GM18858 (cell line): ENCODE data around the gene TMTC1.
A peak's percentile ranks its signal among the peaks of the same experiment; 100 is the strongest.
"Not testable (repeated sequence)": the region's sequence is repeated elsewhere in the genome, so short reads cannot be mapped to it uniquely, and the experiment has no call there.

ENCODE experiments used
- ATAC-seq: cut with Tn5 transposase; IDR thresholded peaks from one replicate; pipeline ENCODE4 v1.9.1; 2021; ENCODE audit not compliant: unreplicated experiment

The TMTC1 gene

DNA sequence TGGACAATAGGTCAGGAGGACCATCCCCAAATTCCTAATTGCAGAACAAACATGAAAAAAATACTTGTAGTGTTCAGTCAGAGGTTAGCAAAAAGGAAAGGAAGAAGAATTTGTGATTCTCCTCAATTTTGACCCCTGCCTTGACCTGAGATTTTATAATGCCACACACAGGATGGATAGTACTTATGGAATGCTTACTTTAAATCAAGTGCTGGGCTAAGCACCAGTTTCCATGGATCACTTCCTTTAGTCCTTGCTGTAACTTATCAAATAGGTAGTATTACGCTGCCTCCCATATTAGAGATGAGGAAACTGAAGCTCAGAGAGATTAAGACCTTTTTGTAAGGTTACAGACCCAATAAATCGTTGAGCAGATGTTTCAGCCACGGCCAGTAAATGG lies 205.0 kb downstream of the TMTC1 start:
- ATAC-seq = no peak

DNA sequence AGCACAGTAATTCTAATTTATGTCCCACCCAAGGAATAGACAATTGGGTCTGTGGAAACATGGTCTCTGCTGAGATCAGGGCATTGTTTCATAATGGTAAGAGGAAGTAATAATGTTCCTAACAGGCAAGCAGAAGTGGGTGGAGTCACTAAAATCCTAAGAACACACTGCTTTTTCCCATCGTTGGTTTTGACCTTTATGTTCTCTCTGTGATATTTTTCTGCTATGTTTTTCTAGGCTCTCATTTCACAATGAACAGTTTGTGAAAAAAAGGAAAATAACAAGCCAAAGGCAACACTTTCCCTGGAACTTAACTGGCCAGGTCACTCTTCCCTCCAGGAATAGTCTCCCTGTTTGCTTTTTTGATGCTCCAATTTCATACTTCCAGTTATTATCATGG lies 205.7 kb downstream of the TMTC1 start:
- ATAC-seq = no peak

DNA sequence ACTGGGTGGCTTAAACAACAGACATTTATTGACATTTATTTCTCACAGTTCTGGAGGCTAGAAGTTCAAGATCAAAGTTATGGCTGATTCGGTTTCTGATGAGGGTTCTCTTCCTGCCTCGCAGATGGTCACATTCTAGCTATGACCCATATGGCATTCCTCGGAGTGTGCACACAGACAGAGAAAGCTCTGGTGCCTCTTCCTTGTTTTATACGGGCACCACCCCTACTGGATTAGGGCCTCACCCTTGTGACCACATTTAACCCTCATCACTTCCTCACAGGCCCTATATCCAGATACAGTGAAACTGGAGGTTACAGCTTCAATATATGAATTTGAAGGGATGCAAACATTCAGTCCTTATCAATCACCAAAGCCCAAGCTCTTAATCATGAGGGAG lies 209.2 kb downstream of the TMTC1 start:
- ATAC-seq = no peak

DNA sequence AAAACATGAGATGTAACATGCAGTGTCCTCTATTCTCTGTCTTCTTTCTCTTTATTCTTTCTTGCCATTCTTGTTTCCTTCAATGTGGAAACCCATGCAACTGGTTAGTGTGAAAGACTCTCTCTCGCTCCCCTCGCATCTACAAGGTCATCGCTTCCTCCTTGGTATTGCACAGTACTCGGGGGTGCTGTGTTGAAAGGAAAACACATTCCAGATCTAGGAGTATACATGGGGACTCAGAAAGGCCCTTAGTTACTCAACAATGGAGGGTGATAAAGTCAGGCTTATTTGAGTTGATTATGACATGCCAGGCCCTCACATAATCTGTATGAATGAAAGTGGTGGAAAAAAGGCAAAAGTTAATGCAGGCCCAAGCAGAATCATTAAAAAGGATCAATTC lies 210.8 kb downstream of the TMTC1 start:
- ATAC-seq = no peak

DNA sequence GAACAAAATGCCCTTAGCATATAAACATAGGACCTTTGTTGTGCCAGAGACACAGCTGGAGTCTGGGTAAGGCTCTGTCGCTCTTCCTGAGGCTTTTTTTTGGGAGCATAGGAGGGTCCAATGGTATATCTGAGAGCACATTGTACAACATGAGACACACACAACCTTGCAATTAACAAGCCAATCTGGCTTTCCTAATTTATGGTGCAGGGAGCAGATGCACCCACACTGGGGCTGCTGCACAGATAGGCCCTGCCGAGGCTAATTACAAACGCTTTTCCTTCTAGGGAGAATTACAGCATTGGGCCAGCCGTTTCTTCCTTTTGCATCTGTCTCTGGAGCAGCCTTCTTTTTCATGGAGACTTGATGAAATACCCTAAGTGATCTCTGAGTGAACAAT lies 211.3 kb downstream of the TMTC1 start:
- no peak for ATAC-seq

DNA sequence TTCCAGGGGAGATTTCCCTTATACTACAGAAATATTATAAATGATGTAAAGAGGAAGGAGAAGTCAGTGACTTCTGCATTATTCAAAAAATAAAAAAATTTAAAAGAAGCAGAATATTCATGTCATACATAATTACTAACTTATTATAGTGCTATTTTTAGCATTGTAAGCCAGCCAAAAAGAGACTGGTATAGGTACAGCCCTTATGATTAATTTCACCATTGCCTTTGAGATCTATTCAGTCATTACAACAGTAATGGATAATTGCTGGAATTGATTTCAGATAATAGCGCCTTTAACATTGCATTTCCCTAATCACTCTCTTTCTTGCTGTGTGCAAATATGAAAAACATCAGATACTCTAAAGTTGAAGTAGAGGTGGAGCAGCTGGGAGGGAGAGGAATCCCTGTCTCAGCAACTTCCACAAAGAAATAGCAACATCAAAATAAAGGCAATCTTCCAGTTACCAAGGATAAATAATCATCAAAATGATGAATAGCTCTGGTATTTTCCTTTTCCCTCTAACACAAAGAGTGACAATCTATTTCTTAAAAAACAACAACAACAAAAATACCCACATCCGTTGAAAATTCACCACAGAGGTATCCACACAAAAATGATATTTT lies 214.5 kb downstream of the TMTC1 start:
- ATAC-seq = no peak

DNA sequence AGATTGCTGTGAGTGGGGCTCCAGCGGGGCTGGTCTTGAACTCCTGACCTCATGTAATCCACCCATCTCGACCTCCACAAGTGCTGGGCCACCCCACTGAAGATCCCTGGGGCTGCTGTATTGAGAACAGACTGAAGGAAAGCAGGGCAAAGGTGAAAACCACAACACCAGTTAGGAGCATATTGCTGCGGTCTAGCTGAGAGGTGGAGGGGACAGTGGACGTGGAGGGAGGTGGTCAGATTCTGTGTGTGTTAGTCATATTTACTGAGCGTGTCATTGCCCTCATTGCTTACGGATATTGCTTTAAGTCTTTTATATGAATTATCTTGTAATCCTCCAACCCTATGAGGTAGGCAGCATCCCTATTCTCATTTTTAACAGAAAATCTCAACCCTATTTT lies 217.3 kb downstream of the TMTC1 start:
- ATAC-seq = no peak

DNA sequence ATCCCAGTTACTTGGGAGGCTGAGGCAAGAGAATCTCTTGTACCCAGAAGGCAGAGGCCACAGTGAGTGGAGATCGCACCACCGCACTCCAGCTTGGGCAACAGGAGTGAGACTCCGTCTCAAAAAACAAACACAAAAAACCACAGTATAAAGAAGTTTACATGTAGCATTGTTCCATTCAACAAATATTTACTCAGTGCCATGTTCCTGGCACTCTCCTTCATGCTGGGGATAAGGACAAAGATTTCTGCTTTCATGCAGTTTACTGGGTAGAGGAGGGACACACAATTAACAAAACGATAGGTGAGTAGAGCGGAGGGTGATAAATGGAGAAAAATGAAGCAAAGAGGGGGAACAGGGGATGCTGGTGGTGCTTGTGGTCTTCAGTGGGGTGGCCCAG lies 218.0 kb downstream of the TMTC1 start:
- no peak for ATAC-seq

DNA sequence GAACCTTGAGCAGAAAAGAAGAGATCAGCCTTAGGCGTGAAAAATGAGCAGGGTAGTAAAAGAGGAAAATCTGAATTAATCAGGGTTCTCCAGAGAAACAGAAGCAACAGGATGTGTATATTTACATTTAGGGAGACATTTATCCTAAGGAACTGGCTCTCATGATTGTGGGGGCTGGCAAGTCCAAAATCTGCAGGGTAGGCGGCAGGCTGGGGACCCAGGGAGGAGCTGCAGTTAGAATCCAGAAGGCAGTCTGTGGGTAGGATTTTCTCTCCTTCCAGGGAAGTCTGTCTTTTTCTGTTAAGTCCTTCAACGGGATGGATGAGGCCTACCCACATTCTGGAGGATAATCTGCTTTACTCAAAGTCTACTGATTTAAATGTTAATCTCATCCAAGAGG lies 218.8 kb downstream of the TMTC1 start:
- no peak for ATAC-seq

DNA sequence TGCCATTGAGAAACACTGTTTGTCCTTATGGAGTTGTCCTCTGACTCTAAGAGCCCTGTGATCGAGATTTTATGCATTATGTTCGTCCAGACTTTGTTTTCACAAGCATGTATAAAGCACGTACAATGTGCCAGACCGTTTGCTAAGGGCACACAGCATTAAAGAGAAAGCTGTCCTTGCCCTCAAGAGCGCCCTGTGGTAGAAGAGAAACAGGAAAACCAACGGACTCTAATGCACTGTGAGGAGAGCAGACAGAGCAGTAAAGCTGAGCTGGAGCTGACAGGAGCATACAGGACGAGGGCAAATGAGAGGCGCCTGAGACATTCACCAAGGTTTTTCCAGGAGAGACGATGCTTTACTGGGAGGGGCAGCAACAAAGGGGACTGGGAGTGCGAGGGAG lies 220.1 kb downstream of the TMTC1 start:
- ATAC-seq = peak; percentile 39

DNA sequence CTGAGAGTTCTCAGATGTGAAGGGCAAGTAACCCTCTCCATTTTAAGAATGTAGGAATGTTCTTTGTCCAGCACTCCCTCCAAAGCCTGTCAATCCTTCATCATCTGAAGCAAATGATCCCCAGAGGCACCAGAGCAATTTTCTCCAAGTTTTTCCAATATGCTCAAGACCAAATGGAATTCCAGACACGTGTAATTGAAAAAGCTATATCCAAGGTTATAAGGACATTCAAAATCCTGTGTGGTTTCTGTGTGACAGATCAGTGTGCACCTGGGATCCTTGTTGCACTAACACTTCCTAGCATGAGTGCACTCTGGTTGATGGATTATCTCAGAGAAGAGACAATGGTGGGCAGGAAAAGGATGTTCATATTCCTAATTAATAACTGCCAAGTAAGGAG lies 220.7 kb downstream of the TMTC1 start:
- no peak for ATAC-seq

DNA sequence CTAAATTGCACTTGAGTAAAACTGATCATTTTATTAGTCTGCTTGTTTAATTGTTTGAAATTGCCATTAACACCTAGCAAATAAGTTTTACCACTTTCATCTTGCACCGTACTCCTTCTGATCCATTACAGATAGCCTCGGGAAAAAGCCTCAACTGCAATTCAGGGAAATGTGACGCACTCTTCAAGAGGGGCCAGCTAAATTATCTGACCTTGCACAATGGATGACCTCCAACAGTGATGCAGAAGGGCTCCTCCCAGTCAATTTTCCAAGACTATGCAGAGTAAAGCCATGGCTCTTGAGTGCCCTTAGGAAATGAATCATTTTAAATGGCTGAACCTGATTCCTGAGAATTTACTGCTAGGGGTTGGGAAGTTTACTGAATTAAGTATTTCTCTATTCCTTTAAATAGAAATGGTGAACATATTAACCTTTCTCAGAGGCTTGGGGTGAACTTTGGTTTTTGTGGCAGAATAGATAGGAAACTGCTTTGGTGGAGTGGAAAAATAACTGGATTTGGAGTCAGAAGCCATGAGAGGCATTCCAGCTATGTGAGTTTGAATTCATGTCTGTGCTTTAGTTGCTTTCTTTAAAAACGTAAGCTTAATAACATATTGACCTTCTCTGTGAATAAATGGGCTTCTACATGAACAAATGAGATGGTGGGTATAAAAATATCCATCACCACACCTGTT lies 221.5 kb downstream of the TMTC1 start:
- no peak for ATAC-seq

DNA sequence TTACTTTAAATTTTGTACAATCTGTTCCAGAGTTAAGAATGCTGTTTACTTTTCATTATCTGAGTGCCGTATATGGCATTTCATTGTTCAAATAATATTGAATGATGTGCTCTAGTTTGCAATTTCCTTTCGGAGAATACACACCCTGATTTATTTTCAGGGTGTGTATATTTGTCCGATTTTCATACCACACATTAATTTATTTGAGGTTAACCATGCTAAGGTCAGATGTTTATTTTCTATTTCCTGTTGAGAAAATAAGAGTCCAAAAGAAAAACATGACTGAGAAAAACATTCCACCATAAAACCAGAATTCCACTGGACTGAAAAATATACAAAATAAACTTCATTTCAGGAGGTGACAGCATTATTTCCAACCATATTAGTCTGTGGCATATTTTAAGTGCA lies 222.1 kb downstream of the TMTC1 start:
- no peak for ATAC-seq

DNA sequence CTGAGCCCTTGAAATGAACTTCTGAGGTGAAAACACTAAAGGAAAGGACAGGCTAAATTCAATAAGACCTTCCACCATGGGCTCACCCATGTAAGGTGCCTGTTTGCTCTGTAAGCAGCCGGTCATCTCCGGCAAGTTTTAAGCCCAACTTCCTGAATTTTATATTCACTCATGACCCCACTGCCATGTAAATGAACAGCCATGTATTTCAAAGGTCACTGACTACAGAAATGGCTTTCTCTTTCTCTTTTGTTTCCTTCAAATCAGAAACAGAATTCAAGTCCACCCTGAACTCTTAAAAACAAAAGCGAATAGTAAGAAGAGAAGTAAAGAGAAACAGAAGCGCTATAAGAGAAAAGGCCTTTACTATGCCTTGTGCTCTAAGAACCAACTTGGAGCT lies 224.5 kb downstream of the TMTC1 start:
- no peak for ATAC-seq

DNA sequence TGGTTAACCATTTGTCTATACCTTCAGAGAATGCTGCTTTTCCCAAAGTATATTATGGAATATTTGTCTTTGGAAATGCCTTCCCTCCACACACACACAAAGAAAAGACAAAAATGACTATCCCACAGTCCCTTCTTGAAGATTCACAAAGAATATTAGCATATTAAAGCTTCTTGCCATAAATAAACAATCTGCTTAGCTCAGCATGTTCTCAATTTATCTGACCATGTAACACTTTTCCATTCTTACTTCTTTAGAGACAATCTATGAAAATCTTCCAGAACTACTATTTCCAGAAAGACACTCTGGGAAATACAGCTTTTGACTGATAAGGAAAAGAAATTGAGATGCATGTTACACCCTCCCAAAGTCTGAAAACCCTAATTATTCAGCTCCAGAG lies 227.4 kb downstream of the TMTC1 start:
- no peak for ATAC-seq

DNA sequence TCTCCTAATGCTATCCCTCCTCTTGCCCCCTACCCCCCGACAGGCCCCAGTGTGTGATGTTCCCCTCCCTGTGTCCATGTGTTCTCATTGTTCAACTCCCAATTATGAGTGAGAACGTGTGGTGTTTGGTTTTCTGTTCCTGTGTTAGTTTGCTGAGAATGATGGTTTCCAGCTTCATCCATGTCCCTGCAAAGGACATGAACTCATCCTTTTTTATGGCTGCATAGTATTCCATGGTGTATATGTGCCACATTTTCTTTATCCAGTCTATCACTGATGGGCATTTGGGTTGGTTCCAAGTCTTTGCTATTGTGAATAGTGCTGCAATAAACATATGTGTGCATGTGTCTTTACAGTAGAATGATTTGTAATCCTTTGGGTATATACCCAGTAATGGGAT lies 228.3 kb downstream of the TMTC1 start:
- ATAC-seq = not testable (repeated sequence)

DNA sequence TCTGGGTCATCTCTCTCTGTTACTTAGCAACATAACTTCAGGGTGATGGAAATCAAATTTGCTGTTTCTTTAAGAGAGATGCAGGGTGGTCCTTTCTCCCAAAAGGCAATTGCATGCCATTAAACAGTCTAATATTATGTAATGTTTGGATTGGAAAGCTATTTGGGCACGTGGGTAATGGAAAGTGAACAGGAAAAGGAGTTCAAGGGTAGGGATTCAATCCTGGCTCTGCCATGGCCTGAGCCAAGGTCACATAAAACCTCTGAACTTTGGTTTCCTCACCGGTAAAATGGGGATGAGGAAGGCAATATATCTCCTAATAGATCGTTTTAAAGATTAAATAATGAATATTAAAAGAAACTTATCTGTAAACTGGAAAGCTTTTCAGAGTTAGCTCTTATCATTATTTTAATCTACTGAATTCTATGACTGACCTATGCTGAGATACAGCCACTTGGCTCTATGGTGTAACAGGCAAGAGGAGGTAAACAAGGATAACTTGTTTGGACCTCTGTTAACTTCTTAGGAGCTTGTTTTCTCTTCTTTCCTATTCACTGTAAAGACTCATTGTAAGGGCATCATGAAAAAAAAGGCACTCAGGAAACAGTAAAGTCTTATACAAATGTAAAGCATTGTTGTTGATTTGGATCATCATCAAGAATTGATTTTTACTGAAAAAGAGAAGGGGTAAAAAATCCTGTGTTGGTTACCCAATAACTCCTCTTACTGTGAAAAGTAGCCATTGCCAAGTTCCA lies 230.6 kb downstream of the TMTC1 start:
- ATAC-seq = no peak

DNA sequence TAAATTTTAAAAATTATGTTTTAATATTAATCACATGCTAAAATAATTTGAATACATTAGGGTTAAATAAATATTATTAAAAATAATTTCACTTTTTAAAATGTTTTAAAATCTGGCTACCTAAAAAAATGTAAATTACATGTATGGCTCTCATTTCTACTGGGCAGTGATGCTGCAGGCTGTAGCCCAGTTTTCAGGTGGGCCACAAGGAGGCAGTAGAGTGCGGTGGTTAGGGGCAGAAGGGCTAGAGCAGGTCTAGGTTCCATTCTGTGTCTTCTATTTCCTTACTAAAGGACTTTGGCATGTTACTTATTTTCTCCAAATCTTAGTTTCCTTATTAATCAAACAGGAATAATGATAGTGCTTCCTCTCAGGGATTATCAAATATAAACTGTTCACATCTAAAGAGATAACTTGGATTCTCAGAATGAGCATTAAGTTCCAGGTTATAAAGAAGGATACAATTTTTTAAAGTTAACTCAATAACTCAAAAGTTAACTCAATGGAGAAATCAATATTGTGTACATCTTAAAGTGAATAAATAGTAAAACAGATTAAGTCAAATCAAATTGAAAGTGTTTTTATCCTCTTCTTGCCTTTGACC lies 231.3 kb downstream of the TMTC1 start:
- peak; percentile 97 for ATAC-seq

DNA sequence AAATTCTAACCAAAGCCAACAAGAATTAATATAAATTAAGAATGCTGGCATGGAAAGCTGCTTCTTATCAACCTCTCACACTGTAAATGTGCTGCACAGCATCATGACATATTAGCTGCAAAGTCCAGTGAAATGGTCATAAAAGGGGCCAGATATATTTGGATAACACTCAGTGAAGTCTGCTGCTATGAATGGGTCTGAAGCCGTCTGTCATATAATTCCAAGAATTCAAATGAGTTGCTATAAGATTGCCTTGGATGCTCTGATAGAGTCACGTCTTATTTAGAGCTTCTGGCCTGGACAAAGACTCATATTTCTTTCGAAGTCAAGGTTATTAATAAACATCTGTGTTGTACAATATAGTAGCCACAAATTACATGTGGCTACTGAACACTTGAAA lies 231.9 kb downstream of the TMTC1 start:
- ATAC-seq = no peak

DNA sequence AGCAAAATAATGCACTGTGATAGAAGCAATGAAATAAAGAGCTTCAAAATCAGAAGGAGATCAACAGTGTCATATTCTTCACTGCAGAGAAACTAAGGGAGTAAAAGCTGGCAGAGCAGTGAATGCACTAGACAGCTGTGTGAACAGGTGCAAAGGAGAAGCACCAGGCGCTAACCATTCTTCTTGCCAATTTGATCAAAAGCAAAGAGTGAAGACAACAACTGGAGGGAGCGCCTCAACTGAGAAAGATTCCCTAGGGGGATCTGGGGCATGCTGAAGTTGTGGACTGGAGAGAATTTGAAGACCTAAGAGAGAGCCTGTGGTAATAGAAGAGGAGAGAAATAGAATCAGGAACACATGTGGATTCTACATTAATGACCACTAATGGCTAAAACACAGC lies 235.9 kb downstream of the TMTC1 start:
- ATAC-seq = no peak

DNA sequence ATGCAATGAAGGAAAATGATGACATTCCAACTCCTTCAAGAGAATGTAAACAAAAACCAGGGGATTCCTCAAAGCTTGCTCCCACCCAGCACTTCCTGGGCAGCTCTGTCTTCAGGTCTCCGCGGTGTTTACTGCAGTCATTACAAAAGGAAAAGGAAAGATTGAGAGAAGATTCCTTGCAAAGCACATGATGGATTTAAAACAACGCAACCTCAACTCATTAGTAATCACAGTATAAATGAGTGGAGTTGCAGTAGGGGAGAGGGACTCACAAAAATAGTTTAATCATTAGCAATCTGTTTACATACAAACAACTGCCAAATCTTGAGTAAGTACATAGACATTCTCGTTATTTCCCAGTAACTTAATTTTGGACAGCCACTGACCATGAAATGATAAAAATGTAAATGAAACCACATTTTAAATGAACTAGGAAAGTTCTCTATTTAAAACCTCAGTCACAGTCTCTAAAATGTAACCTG lies 236.6 kb downstream of the TMTC1 start:
- ATAC-seq = no peak

DNA sequence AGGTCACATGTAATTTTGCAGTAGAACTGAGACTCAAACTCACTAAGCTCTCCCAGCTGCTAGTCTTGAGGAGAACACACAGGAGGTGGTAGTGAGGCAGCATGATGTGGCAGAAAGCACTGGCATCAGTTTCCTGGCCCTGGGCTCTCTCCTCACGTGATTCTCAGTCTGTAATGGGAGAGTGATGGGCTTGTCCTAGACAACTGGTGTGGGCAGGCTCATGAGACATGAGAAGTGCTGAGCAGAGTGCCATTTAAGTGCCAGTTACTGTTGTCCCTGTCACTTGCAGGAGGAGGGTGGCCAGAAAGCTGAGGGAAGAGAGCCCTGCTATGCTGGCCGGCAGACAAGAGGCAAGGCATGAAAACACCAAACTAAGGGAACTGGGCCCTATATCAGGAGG lies 237.7 kb downstream of the TMTC1 start:
- ATAC-seq = no peak
